GM23338 (cell line): Measurements from ENCODE around the gene KIF6. TPM values are rescaled to one million over a fixed set of nuclear protein-coding genes. Genes with fewer than 3 reads are reported as not detected.

Source experiments
- ATAC-seq: fragments of 200-7000 bp; cut with Tn5 transposase; 3 replicates; pipeline ENCODE4 v1.9.1; 2020
- DNase-seq: peaks from one replicate; pipeline ENCODE4 v3.0.0-alpha.2; 2015; ENCODE audit warnings: low spot score
- H2AFZ ChIP-seq: fragments of 200-600 bp; sonication (generic); 2 replicates; pipeline ENCODE4 v1.8.0; 2016; ENCODE audit warnings: antibody characterized with exemption, mild to moderate bottlenecking, moderate library complexity
- H3F3A ChIP-seq: fragments of 200-600 bp; sonication (generic); replicated peaks from 2 replicates; pipeline ENCODE4 v1.8.0; 2017; ENCODE audit warnings: antibody characterized with exemption, mixed run types, low read depth
- H3K27ac ChIP-seq: fragments of 200-600 bp; sonication (generic); 2 replicates; pipeline ENCODE4 v1.6.1; 2016; ENCODE audit warnings: low read depth
- H3K27me3 ChIP-seq: fragments of 200-600 bp; sonication (generic); 2 replicates; pipeline ENCODE4 v1.8.0; 2016; ENCODE audit warnings: mild to moderate bottlenecking, mixed run types, moderate library complexity; ENCODE audit not compliant: insufficient read depth
- H3K36me3 ChIP-seq: fragments of 200-600 bp; sonication (generic); 2 replicates; pipeline ENCODE4 v1.8.0; 2016; ENCODE audit warnings: mild to moderate bottlenecking; ENCODE audit not compliant: insufficient read depth
- H3K4me1 ChIP-seq: fragments of 200-600 bp; sonication (generic); 2 replicates; pipeline ENCODE4 v1.8.0; 2016; ENCODE audit warnings: mild to moderate bottlenecking, moderate library complexity; ENCODE audit not compliant: insufficient read depth
- H3K4me2 ChIP-seq: fragments of 200-600 bp; sonication (generic); 2 replicates; pipeline ENCODE4 v1.7.1; 2017; ENCODE audit warnings: mixed run types
- H3K4me3 ChIP-seq: fragments of 200-600 bp; sonication (generic); 2 replicates; pipeline ENCODE4 v1.6.1; 2016; ENCODE audit warnings: mixed run types
- H3K79me2 ChIP-seq: fragments of 200-600 bp; sonication (generic); replicated peaks from 2 replicates; pipeline ENCODE4 v1.8.0; 2017; ENCODE audit warnings: mild to moderate bottlenecking; ENCODE audit not compliant: insufficient read depth
- H3K9me2 ChIP-seq: fragments of 200-600 bp; sonication (generic); 2 replicates; pipeline ENCODE4 v1.8.0; 2017; ENCODE audit not compliant: insufficient read depth
- H4K20me1 ChIP-seq: fragments of 200-600 bp; sonication (generic); replicated peaks from 2 replicates; pipeline ENCODE4 v1.8.0; 2017; ENCODE audit warnings: mild to moderate bottlenecking; ENCODE audit not compliant: insufficient read depth
- H3K27ac Mint-ChIP-seq: 2 replicates; pipeline ENCODE4 v1.8.0; 2020; ENCODE audit warnings: inconsistent platforms, mild to moderate bottlenecking, moderate library complexity, mixed read lengths
- H3K27me3 Mint-ChIP-seq: 3 replicates; pipeline ENCODE4 v1.8.0; 2022; ENCODE audit warnings: low read depth, mild to moderate bottlenecking, moderate library complexity, mixed read lengths, inconsistent platforms; ENCODE audit not compliant: insufficient read depth, poor library complexity
- H3K36me3 Mint-ChIP-seq: 3 replicates; pipeline ENCODE4 v1.8.0; 2021; ENCODE audit warnings: low read depth, mild to moderate bottlenecking, inconsistent platforms, moderate library complexity, mixed read lengths
- H3K4me1 Mint-ChIP-seq: 3 replicates; pipeline ENCODE4 v1.8.0; 2020; ENCODE audit warnings: mild to moderate bottlenecking, inconsistent platforms, mixed read lengths
- H3K4me3 Mint-ChIP-seq: 3 replicates; pipeline ENCODE4 v1.8.0; 2021; ENCODE audit warnings: moderate library complexity, mild to moderate bottlenecking, inconsistent platforms, mixed read lengths
- H3K9me3 Mint-ChIP-seq: 3 replicates; pipeline ENCODE4 v1.8.0; 2020; ENCODE audit warnings: moderate library complexity, mild to moderate bottlenecking, inconsistent platforms, mixed read lengths
- CREB1 ChIP-seq: fragments of 250-450 bp; sonication (Bioruptor Pico); IDR thresholded peaks from 2 replicates; pipeline ENCODE4 v1.5.0; 2020; ENCODE audit warnings: low read depth, mild to moderate bottlenecking, moderate library complexity
- CTCF ChIP-seq, 2 experiments: fragments of 200-600 bp in 1 of 2; sonication (generic) in 1 of 2; conservative IDR thresholded peaks; 2 replicates each; pipeline versions ENCODE4 v1.5.1 to v1.6.1; 2016 to 2017; ENCODE audit warnings: antibody characterized with exemption in 2 of 2, low read depth in 2 of 2, mild to moderate bottlenecking in 2 of 2, moderate library complexity in 1 of 2
- ETS1 ChIP-seq: IDR thresholded peaks from 2 replicates; pipeline ENCODE4 v1.6.1; 2016; ENCODE audit warnings: antibody characterized with exemption
- EZH2 ChIP-seq: fragments of 200-600 bp; sonication (generic); IDR thresholded peaks from one replicate; pipeline ENCODE4 v1.8.0; 2017; ENCODE audit warnings: antibody characterized with exemption, mild to moderate bottlenecking, low read depth; ENCODE audit not compliant: unreplicated experiment
- EZH2phosphoT487 ChIP-seq: fragments of 200-600 bp; sonication (generic); IDR thresholded peaks from one replicate; pipeline ENCODE4 v1.8.1; 2018; ENCODE audit warnings: antibody characterized with exemption; ENCODE audit not compliant: unreplicated experiment
- JUNB ChIP-seq: IDR thresholded peaks from one replicate; pipeline ENCODE4 v1.6.1; 2016; ENCODE audit warnings: antibody characterized with exemption; ENCODE audit not compliant: unreplicated experiment
- NANOG ChIP-seq: IDR thresholded peaks from 2 replicates; pipeline ENCODE4 v1.6.1; 2016; ENCODE audit warnings: antibody characterized with exemption, borderline replicate concordance
- POLR2AphosphoS5 ChIP-seq: IDR thresholded peaks from 2 replicates; pipeline ENCODE4 v1.6.1; 2016; ENCODE audit warnings: antibody characterized with exemption, low read depth
- REST ChIP-seq: IDR thresholded peaks from one replicate; pipeline ENCODE4 v1.6.1; 2018; ENCODE audit warnings: antibody characterized with exemption; ENCODE audit not compliant: unreplicated experiment
- STAT1 ChIP-seq: IDR thresholded peaks from one replicate; pipeline ENCODE4 v1.6.1; 2016; ENCODE audit warnings: antibody characterized with exemption; ENCODE audit not compliant: unreplicated experiment
- ZNF114 ChIP-seq: fragments of 250-450 bp; sonication (Bioruptor Pico); IDR thresholded peaks from 2 replicates; pipeline ENCODE4 v1.5.0; 2020; ENCODE audit warnings: mild to moderate bottlenecking, moderate library complexity
- ZNF331 ChIP-seq: fragments of 250-450 bp; sonication (Bioruptor Pico); IDR thresholded peaks from 2 replicates; pipeline ENCODE4 v1.5.0; 2020; ENCODE audit warnings: low read depth, mild to moderate bottlenecking, moderate library complexity
- ZNF462 ChIP-seq: fragments of 250-450 bp; sonication (Bioruptor Pico); IDR thresholded peaks from 2 replicates; pipeline ENCODE4 v1.5.0; 2020; ENCODE audit warnings: mild to moderate bottlenecking, moderate library complexity
- polyA plus RNA-seq: library from polyadenylated mRNA; unstranded; fragments of >200 nt; fragmentation: Nextera tagmentation; extraction: Ambion mirVana; gene quantifications from 2 replicates; pipeline ENCODE4 v1.2.1, GENCODE V29; 2016
- total RNA-seq: library from RNA; depleted of rRNA; stranded (reverse); fragments of >200 nt; shearing (Covaris generic); gene quantifications from 2 replicates; pipeline ENCODE4 v1.2.3, GENCODE V29; 2014

Gene KIF6
- total and polyA plus RNA-seq, 2 experiments from 2014 or later: 0.87 to 1.7 TPM

GRCh38 chr6:39317256-39317655 lies 408.0 kb downstream of the KIF6 start:
- H3K27me3 Mint-ChIP-seq: peaks cover 46% of the 10 kb centered on the region
- peaks cover 38% of the 10 kb centered on the region for H3K27me3 ChIP-seq

More at GRCh38 chr6:39317256-39317655, 408.0 kb downstream of the KIF6 start:
- DNase-seq (no peak), ATAC-seq (no peak)
- H3K4me3 ChIP-seq: no peak overlapping the region
- no peak overlapping the region for H3K27ac ChIP-seq
- Mint-ChIP-seq H3K4me1 (no peaks in the 10 kb centered on the region), H3K36me3 (no peaks in the 10 kb centered on the region), H3K9me3 (no peaks in the 10 kb centered on the region), H3K27ac (no peak overlapping the region), H3K4me3 (no peak overlapping the region)
- H3K4me2 ChIP-seq: no peak overlapping the region
- H3K4me1 ChIP-seq: 0 out of 2 replicates have a peak, but pooled peaks cover 6% of the 10 kb centered on the region
- no peak for TF ChIP-seq EZH2
- no peak for TF ChIP-seq CREB1 (CRISPR knock-in tag)
- no peak for TF ChIP-seq ZNF114 (CRISPR knock-in tag)
- TF ChIP-seq POLR2AphosphoS5: no peak
- no peak for TF ChIP-seq ZNF462 (CRISPR knock-in tag)
- no peak for TF ChIP-seq ZNF331 (CRISPR knock-in tag)
- TF ChIP-seq EZH2phosphoT487: no peak
- TF ChIP-seq NANOG: no peak
- no peak for TF ChIP-seq ETS1
- no peak for TF ChIP-seq REST
- no peak for TF ChIP-seq JUNB
- TF ChIP-seq CTCF (conservative IDR thresholded peaks at IDR 0.05; ENCODE audit: low read depth in 2 of 2): no peak
- no peak for TF ChIP-seq STAT1
- H3K36me3 ChIP-seq: no peaks in the 10 kb centered on the region
- no peaks in the 10 kb centered on the region for H4K20me1 ChIP-seq
- no peaks in the 10 kb centered on the region for H3K79me2 ChIP-seq
- peaks cover 5% of the 10 kb centered on the region for H3K9me2 ChIP-seq
- H3F3A ChIP-seq: no peaks in the 10 kb centered on the region
- H2AFZ ChIP-seq: no peak overlapping the region
